Tibial nerve (tissue), 3 donors: ENCODE measurements around the gene RASSF5.

ENCODE experiments used
- CTCF ChIP-seq, 5 experiments: fragments of 200-600 bp in 3 of 5; fragments of 450-650 bp in 2 of 5; sonication (generic) in 3 of 5; IDR thresholded peaks; one replicate each; pipeline ENCODE4 v1.5.1; 2016 to 2019; ENCODE audit warnings: antibody characterized with exemption in 5 of 5, mild to moderate bottlenecking in 3 of 5, moderate library complexity in 2 of 5
- POLR2A ChIP-seq, 2 donors: fragments of 450-650 bp; IDR thresholded peaks; one replicate each; pipeline ENCODE4 v1.6.1; 2017; ENCODE audit warnings: antibody characterized with exemption in 2 of 2, mild to moderate bottlenecking in 2 of 2, moderate library complexity in 2 of 2

- TF ChIP-seq CTCF (IDR thresholded peaks at IDR 0.05) (no peak), POLR2A (IDR thresholded peaks at IDR 0.05) (no peak)
Observed at GRCh38 chr1:206537141-206537540, 29.8 kb downstream of the RASSF5 start.
